Activated CD8-positive, alpha-beta T cell treated with anti-CD3 and anti-CD28 coated beads for 36 hours (primary cell): Measurements from ENCODE around the gene HOXA10. TPM values are rescaled to one million over a fixed set of nuclear protein-coding genes. Genes with fewer than 3 reads are reported as not detected.

Experiments
- ATAC-seq: fragments of 200-7000 bp; cut with Tn5 transposase; one replicate; pipeline ENCODE4 v1.10.0; 2021; ENCODE audit warnings: mild to moderate bottlenecking, moderate library complexity
- CTCF ChIA-PET: fragments of 350-600 bp; sonication (Branson Sonifier 250); formaldehyde crosslinking; loops from one replicate; lab custom pipeline; 2021; ENCODE audit warnings: antibody characterized with exemption; lab: Charles Lee
- POLR2A ChIA-PET: fragments of 350-600 bp; sonication (Branson Sonifier 250); formaldehyde crosslinking; loops from one replicate; lab custom pipeline; 2021; ENCODE audit warnings: antibody characterized with exemption; lab: Charles Lee
- DNase-seq: peaks from one replicate; pipeline ENCODE4 v3.0.0-alpha.2; 2020
- H3K27ac Mint-ChIP-seq: one replicate; pipeline ENCODE4 v1.8.0; 2021; ENCODE audit warnings: mild to moderate bottlenecking, mixed read lengths
- H3K27me3 Mint-ChIP-seq: one replicate; pipeline ENCODE4 v1.8.0; 2021; ENCODE audit warnings: mixed read lengths
- H3K36me3 Mint-ChIP-seq: one replicate; pipeline ENCODE4 v1.8.0; 2021; ENCODE audit warnings: low read depth, mixed read lengths
- H3K4me1 Mint-ChIP-seq: one replicate; pipeline ENCODE4 v1.8.0; 2021; ENCODE audit warnings: low read depth, mixed read lengths
- H3K4me3 Mint-ChIP-seq: one replicate; pipeline ENCODE4 v1.8.0; 2021; ENCODE audit warnings: mild to moderate bottlenecking, moderate library complexity, mixed read lengths
- H3K9me3 Mint-ChIP-seq: one replicate; pipeline ENCODE4 v1.8.0; 2021; ENCODE audit warnings: mixed read lengths
- CTCF ChIP-seq: fragments of 200-600 bp; IDR thresholded peaks from one replicate; pipeline ENCODE4 v1.8.0; 2022; ENCODE audit warnings: antibody characterized with exemption, mild to moderate bottlenecking
- intact Hi-C: fragments of 100-400 bp; cut with micrococcal nuclease; formaldehyde crosslinking; loops from one replicate; pipeline ENCODE4 v1.10.0; 2022
- total RNA-seq, 2 experiments: library from RNA; stranded (reverse); gene quantifications; one replicate each; pipeline ENCODE4 v1.2.3, GENCODE V29; 2021

Gene HOXA10
- total RNA-seq, 2 experiments from 2014 or later: not detected

GRCh38 chr7:27124902-27125689 is 49.0 kb downstream of the HOXA10 start:
- no peak for DNase-seq
- Mint-ChIP-seq H3K27me3 (peaks cover 12% of the 10 kb centered on the region), H3K27ac (no peak overlapping the region), H3K9me3 (no peaks in the 10 kb centered on the region), H3K36me3 (no peaks in the 10 kb centered on the region), H3K4me3 (no peak overlapping the region), H3K4me1 (no peaks in the 10 kb centered on the region)
- ATAC-seq: no peak
- ChIA-PET POLR2A (no interaction called here), CTCF (no interaction called here)
- TF ChIP-seq CTCF: no peak
- intact Hi-C loops: no loop called here

GRCh38 chr7:27124096-27124901 is 49.8 kb downstream of the HOXA10 start:
- Mint-ChIP-seq H3K4me1 (no peaks in the 10 kb centered on the region), H3K4me3 (no peak overlapping the region), H3K27me3 (peaks cover 12% of the 10 kb centered on the region), H3K27ac (no peak overlapping the region), H3K9me3 (no peaks in the 10 kb centered on the region), H3K36me3 (no peaks in the 10 kb centered on the region)
- ChIA-PET CTCF (no interaction called here), POLR2A (no interaction called here)
- no peak for TF ChIP-seq CTCF
- intact Hi-C loops: no loop called here
- ATAC-seq: no peak
- DNase-seq: no peak

- no peaks in the 10 kb centered on the region for H3K9me3 Mint-ChIP-seq
- ChIA-PET CTCF (no interaction called here), POLR2A (no interaction called here)
- no peaks in the 10 kb centered on the region for H3K36me3 Mint-ChIP-seq
- H3K27me3 Mint-ChIP-seq: peaks cover 12% of the 10 kb centered on the region
- intact Hi-C loops: no loop called here
- TF ChIP-seq CTCF: no peak
- H3K4me1 Mint-ChIP-seq: no peaks in the 10 kb centered on the region
- DNase-seq: no peak
- no peak overlapping the region for H3K4me3 Mint-ChIP-seq
- ATAC-seq: no peak
- H3K27ac Mint-ChIP-seq: no peak overlapping the region
Observed at GRCh38 chr7:27123477-27124053, 50.6 kb downstream of the HOXA10 start.

GRCh38 chr7:27123007-27123476 is 51.1 kb downstream of the HOXA10 start:
- no peak overlapping the region for H3K27ac Mint-ChIP-seq
- ATAC-seq: no peak

More at GRCh38 chr7:27123007-27123476, 51.1 kb downstream of the HOXA10 start:
- intact Hi-C loops: no loop called here
- no peaks in the 10 kb centered on the region for H3K4me1 Mint-ChIP-seq
- no peaks in the 10 kb centered on the region for H3K9me3 Mint-ChIP-seq
- H3K4me3 Mint-ChIP-seq: no peak overlapping the region
- TF ChIP-seq CTCF: no peak
- ChIA-PET CTCF (no interaction called here), POLR2A (no interaction called here)
- DNase-seq: no peak
- peaks cover 10% of the 10 kb centered on the region for H3K27me3 Mint-ChIP-seq
- H3K36me3 Mint-ChIP-seq: no peaks in the 10 kb centered on the region
